M059J (cell line): ENCODE data around the gene PHF21A. TPM values are rescaled to one million over a fixed set of nuclear protein-coding genes. Genes with fewer than 3 reads are reported as not detected.
"Not testable (repeated sequence)": the region's sequence is repeated elsewhere in the genome, so short reads cannot be mapped to it uniquely, and the experiment has no call there.

Experiments
- DNase-seq: peaks from one replicate; pipeline ENCODE4 v3.0.0-alpha.2; 2012; ENCODE audit warnings: low read depth
- total RNA-seq: library from RNA; depleted of rRNA; stranded (reverse); fragments of >200 nt; shearing (Covaris generic); gene quantifications from 2 replicates; pipeline ENCODE4 v1.2.3, GENCODE V29; 2014

The PHF21A gene
- total RNA-seq, 1 experiment from 2014 or later = 19.7 TPM

- DNase-seq = peak; percentile 82
Observed at GRCh38 chr11:46120346-46121300, 631 bp downstream of the PHF21A start.

- DNase-seq = peak; percentile 73
Observed at GRCh38 chr11:46119352-46120216, 1.7 kb downstream of the PHF21A start.

GRCh38 chr11:46118702-46119351, 2.4 kb downstream of the PHF21A start:
- no peak for DNase-seq

GRCh38 chr11:46117842-46118241, 3.4 kb downstream of the PHF21A start:
- no peak for DNase-seq

- not testable (repeated sequence) for DNase-seq
Observed at GRCh38 chr11:46116712-46117037, 4.6 kb downstream of the PHF21A start.

GRCh38 chr11:46116007-46116711, 5.1 kb downstream of the PHF21A start:
- no peak for DNase-seq

GRCh38 chr11:46114961-46115360, 6.3 kb downstream of the PHF21A start:
- no peak for DNase-seq

GRCh38 chr11:46114378-46114777, 6.9 kb downstream of the PHF21A start:
- DNase-seq = no peak

- peak; percentile 60 for DNase-seq
Observed at GRCh38 chr11:46112961-46113607, 8.2 kb downstream of the PHF21A start.

- no peak for DNase-seq
Observed at GRCh38 chr11:46108751-46109150, 12.5 kb downstream of the PHF21A start.

GRCh38 chr11:46107780-46108179, 13.5 kb downstream of the PHF21A start:
- no peak for DNase-seq

GRCh38 chr11:46107408-46107718, 13.9 kb downstream of the PHF21A start:
- DNase-seq = no peak

GRCh38 chr11:46106530-46107407, 14.5 kb downstream of the PHF21A start:
- no peak for DNase-seq

- no peak for DNase-seq
Observed at GRCh38 chr11:46105926-46106325, 15.3 kb downstream of the PHF21A start.

GRCh38 chr11:46105134-46105628, 16.1 kb downstream of the PHF21A start:
- no peak for DNase-seq

GRCh38 chr11:46102843-46103242, 18.4 kb downstream of the PHF21A start:
- no peak for DNase-seq

- DNase-seq = no peak
Observed at GRCh38 chr11:46100670-46101069, 20.6 kb downstream of the PHF21A start.

- DNase-seq = peak; percentile 36
Observed at GRCh38 chr11:46099963-46100316, 21.3 kb downstream of the PHF21A start.

GRCh38 chr11:46090375-46090774, 30.9 kb downstream of the PHF21A start:
- DNase-seq = no peak

- no peak for DNase-seq
Observed at GRCh38 chr11:46079662-46080061, 41.6 kb downstream of the PHF21A start.
